Left lobe of liver (tissue), 2 donors: ENCODE results near the gene SLC38A10. TPM values are rescaled to one million over a fixed set of nuclear protein-coding genes. Genes with fewer than 3 reads are reported as not detected.
A peak's percentile ranks its signal among the peaks of the same experiment; 100 is the strongest.

Experiments used
- ATAC-seq: fragments of 200-7000 bp; cut with Tn5 transposase; one replicate; pipeline ENCODE4 v1.9.1; 2020; ENCODE audit warnings: mild to moderate bottlenecking, moderate library complexity
- DNase-seq: peaks from one replicate; pipeline ENCODE4 v3.0.0-alpha.2; 2020; ENCODE audit warnings: low spot score
- total RNA-seq: library from RNA; stranded (reverse); gene quantifications from one replicate; pipeline ENCODE4 v1.2.1, GENCODE V29; 2021
- donor health status: DM: no; HTN: no; CAD: no; lungs with moderate emphysema.
- donor health status: DM: no; HTN: yes; CAD: no.

SLC38A10 gene
- total RNA-seq, 1 donor from 2014 or later, result 101 TPM

DNA sequence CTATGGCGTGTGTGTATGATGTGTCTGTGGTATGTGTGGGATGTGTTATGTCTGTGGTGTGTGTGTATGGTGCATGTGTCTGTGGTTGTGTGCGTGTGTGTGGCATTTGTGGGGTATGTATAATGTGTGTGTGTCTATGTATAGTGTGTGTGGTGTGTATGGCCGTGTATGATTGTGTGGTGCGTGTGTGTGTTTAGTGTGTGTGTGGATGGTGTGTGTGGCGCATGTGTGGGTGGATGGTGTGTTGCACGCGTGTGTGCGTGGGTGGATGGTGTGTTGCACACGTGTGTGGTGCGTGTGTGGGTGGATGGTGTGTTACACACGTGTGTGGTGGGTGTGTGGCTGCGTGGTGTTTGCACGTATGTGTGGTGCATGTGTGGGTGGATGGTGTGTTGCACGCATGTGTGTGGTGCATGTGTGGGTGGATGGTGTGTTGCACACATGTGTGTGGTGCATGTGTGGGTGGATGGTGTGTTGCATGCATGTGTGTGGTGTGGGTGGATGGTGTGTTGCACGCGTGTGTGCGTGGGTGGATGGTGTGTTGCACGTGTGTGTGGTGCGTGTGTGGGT lies 5.6 kb upstream of the SLC38A10 start:
- ATAC-seq, result no peak
- DNase-seq, result no peak

DNA sequence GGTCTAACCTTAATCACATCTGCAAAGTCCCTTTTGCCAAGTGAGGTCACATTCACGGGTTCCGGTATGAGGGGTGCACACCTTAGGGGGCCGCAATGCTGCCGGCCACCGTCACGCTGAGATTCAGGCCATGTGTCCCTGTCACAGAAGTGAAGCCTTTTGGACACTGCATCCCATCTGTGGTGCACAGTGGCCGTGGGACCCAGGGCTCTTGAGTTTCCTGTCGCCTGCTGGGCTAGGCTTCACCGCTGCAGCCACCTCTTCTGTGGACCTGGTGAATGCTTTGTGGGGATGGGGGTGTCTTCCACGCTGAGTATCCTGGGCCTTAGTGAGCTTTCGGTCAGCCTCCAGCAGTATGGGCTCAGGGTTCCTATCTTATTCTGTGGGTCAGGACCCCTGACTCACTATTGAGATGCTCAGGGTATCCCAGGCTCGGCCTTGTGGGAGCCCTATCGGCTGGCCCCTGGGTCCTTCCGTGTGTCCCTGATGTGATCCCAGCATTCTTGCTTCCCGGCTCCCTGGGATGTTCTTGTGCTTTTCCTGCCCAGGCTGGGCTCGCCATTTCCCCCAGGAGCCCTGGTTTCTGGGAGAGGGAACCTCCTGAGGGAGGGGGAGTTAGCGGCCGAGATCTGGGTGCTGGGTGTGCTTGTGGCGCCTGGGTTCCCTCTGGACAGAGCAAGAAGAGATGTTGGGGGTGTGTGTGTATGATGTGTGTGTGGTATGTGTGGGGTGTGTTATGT lies 4.9 kb upstream of the SLC38A10 start:
- no peak for ATAC-seq
- DNase-seq, result no peak

DNA sequence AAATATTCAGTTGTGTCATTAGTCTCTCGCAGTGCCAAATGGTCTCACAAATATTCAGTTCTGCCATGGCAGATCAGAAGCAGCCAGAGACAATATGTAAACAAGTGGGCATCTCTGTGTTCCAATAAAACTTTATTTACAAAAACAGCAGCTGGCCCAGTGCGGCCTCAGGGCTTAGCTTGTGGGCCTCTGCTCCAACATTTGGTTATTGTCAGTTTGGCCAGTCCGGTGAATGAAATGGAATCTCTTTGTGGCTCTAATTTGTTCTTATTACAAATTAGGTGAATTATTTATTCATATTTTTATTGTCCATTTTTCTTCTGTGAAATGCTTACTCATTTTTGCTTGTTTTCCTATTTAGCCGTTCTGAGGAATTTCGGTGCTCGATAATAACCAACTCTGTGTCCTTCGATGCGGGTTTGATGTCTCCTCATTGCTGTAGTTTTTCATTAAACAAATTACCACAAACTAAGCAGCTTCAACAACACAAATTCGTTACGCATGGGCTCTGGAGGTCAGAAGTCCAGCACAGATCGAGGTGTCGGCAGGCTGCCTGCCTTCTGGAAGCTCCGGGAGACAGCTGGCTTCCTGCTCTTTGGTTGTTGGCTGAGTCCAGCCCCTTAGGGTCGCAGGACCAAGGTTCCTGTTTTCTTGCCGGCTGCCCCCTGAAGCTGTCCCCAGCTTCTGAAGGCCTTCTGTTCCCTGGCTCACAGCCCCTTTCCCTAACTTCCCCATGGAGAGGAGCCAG lies 4.1 kb upstream of the SLC38A10 start:
- ATAC-seq (peak; percentile 43), DNase-seq (peak; percentile 82)

DNA sequence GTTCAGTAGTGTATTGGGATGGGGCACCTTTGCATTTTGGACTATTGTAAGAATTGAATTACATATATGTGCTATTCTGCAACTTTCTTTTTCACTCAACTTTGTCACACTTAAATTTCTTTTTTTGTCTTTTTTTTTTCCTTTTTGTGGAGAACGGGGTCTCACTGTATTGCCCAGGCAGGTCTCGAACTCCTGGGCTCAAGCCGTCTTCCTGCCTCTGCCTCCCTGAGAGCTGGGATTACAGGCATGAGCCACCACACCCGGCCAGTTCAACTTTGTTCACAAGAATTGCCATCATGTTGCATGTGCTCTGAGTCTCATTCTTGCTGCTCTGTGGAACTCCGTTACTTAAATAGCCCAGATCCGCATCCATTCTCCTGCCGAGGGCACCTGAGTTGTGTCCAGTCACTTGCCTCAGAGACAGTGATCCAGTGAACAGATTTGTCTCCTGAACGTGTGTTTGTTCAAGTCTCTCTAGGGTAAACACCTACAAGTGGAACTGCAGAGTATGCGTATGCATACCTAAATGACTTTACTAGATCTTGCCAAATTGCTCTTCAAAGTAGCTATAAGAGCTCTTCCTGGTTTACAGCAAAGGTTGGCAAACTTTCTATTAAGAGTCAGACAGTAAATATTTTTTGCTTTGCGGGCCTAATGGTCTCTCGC lies 3.4 kb upstream of the SLC38A10 start:
- DNase-seq (no peak), ATAC-seq (no peak)

DNA sequence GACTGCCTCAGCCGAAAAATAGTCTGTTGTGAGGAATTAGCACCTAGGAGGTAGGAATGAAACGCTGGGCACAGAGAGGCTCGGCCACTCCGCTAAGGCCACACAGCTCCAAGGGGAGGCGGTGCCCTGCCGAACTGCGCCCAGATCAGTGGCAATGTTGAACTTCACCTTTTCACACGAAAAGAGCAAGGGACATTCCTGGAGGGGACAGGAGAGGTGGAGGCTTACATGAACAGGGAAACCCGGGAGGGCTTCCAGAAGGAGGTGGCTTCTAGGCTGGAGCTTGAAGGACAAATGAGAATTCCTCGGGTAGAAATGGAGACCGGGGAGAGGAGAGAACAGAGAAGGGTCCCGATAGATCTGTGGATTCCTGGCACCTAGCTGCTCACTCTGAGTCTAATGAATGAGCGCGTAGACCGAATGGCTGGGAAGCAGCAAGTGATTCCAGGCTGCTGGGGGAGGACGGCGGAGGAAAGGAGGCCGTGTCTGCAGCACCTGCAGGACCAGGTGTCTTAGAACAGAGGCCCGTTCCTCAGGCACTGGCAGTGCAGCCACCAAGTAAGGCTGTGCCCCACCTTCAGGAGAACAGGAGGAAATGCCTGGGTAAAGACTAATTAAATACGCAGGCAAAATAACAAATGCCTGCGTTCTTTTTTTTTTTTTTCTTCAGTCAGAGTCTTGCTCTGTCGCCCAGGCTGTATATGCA lies 722 bp upstream of the SLC38A10 start:
- ATAC-seq, result peak; percentile 39
- no peak for DNase-seq

DNA sequence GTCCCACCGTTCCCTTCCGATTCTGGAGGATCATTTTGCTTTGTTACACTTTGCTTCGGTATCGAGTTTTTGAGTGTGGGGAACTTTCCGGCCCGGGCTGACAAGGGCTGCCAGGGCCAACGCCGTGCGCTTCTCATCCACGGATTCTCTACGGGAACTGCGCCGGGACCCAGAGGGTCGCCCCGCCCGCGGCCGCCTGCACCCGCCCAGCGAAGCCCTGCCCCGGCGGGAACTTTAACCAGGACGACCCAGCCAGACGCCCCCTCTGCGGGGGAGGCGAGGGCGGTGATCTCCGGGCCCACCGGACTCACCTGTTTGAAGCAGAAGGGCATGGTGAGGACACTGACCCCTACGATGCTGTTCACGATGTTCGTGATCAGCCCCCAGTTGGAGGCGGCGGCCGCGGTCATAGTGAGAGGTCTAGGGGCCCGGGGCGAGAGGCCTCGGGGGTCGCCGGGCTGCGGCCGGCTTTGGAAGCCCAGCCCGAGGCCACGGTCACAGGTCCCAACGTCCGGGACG lies 536 bp downstream of the SLC38A10 start:
- DNase-seq (peak; percentile 62), ATAC-seq (peak; percentile 32)

DNA sequence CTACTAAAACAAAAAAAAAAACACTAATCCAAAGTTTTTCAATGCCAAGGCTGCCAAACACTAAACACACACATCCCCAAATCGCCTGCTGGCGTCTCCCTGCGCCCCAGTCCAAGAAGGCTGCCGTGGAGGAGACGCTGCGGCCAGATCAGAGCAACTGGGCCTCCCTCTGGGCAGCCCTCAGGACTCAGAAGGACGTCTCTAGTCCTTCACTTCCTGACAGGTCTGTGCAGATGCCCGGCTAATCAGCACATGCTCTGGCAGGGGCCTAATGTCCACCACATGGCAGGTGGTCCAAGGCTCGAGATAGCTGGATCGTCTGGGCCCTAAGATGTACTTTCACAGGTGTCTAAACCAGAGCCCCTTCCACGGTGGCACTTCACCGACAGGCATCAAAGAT lies 2.7 kb downstream of the SLC38A10 start:
- DNase-seq (no peak), ATAC-seq (no peak)

DNA sequence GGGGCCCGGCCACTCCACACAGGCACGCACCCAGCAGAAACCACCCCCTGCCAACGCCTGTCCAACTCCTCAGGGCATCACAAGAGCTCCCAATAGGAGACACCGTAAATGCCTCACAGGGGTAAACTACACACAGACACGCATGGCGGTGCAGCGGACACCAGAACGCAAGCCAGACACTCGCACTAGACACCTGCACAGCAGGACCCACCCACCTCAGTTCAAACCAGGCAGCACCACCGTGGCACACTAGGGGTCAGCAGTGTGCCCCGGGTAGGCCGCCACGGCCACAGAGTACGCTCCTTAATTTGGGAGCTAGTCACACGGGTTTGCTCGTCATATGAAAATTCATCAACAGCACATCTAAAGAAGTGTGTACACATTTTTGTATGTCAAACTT lies 3.4 kb downstream of the SLC38A10 start:
- ATAC-seq (peak; percentile 58), DNase-seq (peak; percentile 78)

DNA sequence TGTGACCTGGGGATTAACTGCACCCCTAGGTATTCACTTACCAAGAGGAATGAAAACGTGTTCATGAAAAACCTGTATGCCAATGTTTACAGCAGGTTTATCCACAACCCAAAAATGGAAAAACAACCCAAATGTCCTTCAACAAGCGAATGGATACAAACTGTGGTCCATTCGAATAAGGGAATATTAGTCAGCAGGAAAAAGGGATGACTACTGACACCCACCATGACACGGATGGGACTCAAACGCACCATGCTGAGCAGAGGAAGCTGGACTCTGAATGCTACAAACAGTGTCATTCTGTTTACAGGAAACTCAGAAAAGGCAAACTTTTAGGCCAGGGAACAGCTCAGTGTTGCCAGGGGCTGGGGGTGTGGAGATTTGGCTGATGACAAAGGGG lies 4.9 kb downstream of the SLC38A10 start:
- ATAC-seq, result no peak

DNA sequence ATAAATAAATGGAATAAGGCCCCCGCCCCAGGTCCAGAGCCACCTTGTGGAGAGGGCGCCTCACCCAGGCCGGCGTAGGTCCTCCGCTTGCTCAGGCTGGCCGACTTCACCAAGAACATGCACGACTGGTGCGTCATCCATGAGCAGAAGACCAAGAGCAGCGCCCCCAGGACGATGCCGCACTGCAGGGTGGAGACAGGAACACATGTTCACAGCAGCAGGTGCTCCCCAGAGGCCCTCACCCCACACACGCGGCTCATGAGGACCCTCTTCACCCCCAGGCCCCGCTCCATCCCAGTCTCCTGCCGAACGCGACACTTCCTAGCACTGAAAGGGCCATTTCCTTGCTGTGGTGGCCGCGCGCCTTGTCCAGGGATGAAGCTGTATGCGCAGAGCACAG lies 5.5 kb downstream of the SLC38A10 start:
- DNase-seq (no peak), ATAC-seq (no peak)

More for the DNA sequence above, 4.9 kb downstream of the SLC38A10 start:
- no peak for DNase-seq

DNA sequence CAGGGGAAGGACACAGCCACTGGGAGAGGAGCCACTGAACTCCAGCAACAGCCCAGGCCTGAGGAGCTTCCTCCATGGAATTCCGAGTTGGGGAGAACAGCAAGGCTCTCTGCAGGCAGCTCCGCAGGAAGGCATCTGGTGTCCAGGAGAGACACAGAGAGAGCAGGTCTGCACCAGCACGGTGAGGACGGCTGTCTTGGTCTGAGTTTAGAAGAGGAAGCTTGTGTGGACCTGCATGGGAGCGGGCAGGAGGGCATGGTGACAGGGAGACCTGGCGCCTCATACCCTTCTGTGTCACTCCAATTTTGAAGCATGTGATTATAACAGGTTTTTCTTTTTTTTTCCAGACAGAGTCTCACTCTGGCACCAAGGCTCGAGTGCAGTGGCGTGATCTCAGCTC lies 6.4 kb downstream of the SLC38A10 start:
- no peak for DNase-seq
- no peak for ATAC-seq

DNA sequence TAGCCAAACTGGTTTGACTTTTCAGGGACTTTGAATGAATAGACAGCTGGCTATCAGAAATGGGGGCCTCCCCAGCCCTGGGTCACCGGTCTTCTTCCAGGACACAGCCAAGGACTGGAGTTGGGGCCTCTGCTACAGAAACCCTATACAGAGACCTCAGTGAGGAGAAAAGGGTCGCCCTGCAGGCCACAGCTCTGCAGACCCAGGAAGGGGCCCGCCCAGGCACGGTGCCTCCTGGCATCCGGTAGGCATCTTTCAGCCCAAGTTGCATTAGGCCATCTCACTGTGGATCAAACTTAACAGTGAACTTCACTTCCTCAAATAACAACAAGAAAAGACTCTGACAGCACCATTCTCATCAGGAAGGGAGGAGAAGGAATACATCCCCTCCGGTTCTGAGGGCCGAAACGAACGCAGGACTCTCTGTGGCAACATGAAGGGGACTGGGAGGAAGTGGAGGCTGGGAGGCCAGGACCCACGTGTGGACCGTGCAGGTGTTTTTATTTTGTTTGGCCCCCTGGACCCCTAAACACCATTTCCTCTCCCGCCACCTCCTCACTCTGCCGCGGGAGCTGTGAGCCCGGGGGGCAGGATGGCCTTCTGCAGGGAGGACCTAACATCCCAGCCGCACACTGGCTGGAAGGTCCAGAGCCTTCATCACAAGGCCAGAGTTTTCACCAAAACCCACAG lies 7.2 kb downstream of the SLC38A10 start:
- ATAC-seq (no peak), DNase-seq (no peak)

DNA sequence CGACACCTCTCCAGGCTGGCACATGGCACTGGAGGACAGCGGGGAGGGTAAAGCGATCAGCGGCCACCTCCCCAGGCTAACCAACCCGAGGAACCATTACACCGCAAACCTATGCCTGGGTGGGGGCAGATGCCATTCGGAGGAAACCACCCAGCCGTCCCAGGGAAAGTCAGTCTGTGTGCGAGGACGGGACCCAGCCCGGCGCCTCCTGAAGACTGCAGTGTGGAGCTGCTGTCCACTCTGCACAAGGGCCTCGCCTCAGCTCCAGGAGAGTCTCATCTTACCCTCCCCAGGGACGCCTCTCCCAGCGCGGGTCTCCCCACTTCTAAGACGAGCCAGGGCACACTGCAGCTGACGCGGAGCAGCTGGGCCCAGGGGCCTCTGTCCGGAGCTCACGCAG lies 8.0 kb downstream of the SLC38A10 start:
- ATAC-seq (no peak), DNase-seq (no peak)

DNA sequence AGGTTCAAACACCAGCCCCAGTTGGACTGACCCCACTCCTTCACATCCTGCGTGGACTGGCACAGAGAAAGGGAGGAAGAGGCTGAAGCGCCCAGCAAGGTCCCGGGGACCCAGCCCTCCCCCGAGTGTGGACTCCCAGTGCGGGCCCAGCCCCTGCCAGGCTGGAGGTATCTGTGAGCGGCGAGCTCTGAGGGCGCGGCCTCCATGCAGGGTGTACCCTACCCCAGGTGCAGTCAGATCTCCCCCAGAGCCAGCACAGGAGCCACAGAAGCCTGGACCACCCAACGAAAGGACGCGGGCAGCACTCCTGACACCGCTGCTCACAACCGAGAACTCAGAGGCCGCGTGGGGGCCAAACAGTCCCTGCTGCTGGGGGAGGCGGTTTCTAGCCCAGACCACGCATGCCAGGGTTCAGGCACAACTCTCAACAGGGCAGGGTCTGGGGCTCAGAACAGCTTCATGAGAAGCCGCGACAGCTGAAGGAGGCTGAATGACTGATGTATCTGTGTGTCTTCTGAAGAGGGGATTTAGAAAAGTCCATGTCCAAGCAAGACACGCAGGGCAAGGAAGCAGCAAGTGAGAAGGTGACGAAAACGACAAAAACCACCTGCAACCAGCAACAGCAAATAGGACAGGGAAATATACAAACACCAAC lies 8.5 kb downstream of the SLC38A10 start:
- DNase-seq (no peak), ATAC-seq (no peak)

DNA sequence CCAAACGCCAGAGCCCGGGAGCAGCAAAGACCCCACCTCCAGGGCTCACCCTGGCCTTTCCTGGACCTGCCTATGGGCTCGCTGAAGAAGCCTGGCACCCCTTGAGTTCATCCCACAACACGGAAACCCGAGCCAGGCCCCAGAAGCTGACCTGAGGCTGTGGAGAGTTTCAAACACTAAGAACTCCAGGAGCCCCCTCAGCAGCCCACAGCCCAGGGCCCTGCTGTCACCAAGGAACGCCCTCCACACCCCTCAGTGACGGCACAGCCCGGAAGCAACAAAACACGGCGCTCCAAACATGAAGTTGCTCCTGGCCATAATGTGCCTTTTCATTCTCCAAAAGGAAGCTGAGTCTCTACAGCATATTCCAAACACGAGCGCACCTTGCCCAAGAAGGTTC lies 9.2 kb downstream of the SLC38A10 start:
- DNase-seq (no peak), ATAC-seq (no peak)

DNA sequence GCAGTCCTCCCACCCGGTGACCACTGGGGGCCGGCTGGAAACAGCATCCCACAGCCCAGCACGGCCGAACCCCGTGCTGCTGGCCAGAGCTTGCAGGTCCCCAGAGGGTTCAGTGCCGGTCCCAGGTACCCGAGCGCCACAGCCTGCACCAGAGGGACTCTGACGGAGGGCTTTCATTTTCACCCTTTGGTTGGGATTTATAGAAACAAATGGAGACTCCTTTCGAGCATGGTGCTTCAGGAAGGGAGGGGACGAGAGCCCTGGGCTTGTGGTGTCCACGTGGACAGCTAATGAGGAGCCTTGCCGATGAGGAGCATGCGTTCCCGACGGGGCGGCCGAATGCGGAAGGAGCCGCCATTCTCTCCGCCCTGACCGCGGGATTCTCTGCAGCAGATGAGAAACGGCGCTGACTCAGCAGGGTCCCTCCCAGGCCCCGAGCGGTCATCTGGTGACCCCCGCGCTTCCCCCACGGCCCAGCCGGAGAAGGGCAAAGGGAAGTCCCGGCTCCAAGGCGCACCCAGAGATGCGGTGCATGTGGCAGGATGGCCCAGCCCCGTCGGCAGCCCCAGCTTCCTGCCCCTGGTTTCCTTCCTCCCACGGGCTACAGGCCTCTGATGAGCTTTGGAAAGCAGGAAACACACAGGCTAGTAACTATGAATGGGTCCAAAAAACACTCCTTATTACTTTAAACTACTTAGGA lies 9.8 kb downstream of the SLC38A10 start:
- ATAC-seq, result peak; percentile 73

DNA sequence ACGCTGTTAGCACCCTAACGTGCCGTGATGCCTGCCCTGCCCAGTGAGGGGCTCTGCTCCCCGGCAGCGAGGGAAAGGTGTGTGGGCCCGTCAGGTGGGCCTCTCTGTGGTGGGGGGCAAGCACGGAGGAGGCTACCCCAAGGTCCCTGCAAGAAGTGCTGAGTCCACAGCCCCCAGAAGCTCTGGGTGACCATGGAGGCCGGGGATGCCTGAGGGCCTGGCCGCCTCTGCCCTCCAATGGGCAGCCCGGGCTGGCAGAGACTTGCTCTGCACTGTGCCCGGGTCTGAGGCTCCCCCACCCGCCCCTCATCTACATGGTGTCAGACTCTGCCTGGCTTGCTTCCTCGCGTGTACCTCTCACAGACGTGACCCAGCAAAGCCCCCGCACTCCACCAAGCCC lies 12.2 kb downstream of the SLC38A10 start:
- DNase-seq (no peak), ATAC-seq (no peak)

More for the DNA sequence above, 9.8 kb downstream of the SLC38A10 start:
- peak; percentile 73 for DNase-seq

DNA sequence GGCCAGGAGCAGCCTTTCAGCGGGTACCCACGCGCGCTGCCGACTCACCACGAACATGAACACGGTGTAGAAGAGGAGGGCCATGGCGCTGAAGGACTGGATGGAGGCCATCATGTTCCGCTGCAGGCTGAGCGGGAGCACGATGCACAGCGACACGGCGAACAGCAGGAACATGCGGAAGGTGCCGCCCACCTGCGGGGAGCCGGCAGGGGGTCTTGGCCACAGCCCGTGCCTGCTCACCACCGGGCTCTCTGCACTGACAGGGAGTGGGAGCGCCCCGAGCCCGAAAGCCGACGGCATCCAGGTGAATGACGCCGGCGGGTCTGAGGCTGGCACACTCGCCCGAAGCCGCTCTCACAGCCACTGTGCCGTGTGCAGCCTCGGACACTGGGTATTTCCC lies 13.0 kb downstream of the SLC38A10 start:
- DNase-seq (no peak), ATAC-seq (no peak)

DNA sequence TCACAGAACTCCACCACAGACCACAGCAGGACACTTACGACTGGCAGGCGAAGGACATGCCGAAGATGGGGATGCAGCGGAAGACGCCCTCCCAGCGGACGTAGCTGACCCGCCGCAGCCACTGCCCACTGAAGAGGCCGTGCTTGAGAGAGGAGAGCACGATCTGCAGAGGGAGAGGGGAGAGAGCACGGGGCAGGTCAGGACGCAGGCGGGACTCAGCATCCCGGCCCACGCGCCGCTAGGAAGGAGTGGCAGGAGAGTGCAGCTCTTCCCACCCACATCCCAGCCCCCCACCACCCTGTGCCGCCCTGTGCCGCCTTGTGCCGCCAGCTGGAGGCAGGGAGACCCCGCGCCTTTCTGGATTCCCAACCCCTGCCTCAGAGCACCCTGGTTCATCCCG lies 14.5 kb downstream of the SLC38A10 start:
- ATAC-seq (no peak), DNase-seq (no peak)
